Activated CD8-positive, alpha-beta T cell treated with anti-CD3 and anti-CD28 coated beads for 36 hours (primary cell): ENCODE results near the gene SF3B5. TPM values are rescaled to one million over a fixed set of nuclear protein-coding genes. Genes with fewer than 3 reads are reported as not detected.

Source experiments
- ATAC-seq: fragments of 200-7000 bp; cut with Tn5 transposase; one replicate; pipeline ENCODE4 v1.10.0; 2021; ENCODE audit warnings: mild to moderate bottlenecking, moderate library complexity
- CTCF ChIA-PET: fragments of 350-600 bp; sonication (Branson Sonifier 250); formaldehyde crosslinking; loops from one replicate; lab custom pipeline; 2021; ENCODE audit warnings: antibody characterized with exemption; lab: Charles Lee
- POLR2A ChIA-PET: fragments of 350-600 bp; sonication (Branson Sonifier 250); formaldehyde crosslinking; loops from one replicate; lab custom pipeline; 2021; ENCODE audit warnings: antibody characterized with exemption; lab: Charles Lee
- DNase-seq: peaks from one replicate; pipeline ENCODE4 v3.0.0-alpha.2; 2020
- H3K27ac Mint-ChIP-seq: one replicate; pipeline ENCODE4 v1.8.0; 2021; ENCODE audit warnings: mild to moderate bottlenecking, mixed read lengths
- H3K27me3 Mint-ChIP-seq: one replicate; pipeline ENCODE4 v1.8.0; 2021; ENCODE audit warnings: mixed read lengths
- H3K36me3 Mint-ChIP-seq: one replicate; pipeline ENCODE4 v1.8.0; 2021; ENCODE audit warnings: low read depth, mixed read lengths
- H3K4me1 Mint-ChIP-seq: one replicate; pipeline ENCODE4 v1.8.0; 2021; ENCODE audit warnings: low read depth, mixed read lengths
- H3K4me3 Mint-ChIP-seq: one replicate; pipeline ENCODE4 v1.8.0; 2021; ENCODE audit warnings: mild to moderate bottlenecking, moderate library complexity, mixed read lengths
- H3K9me3 Mint-ChIP-seq: one replicate; pipeline ENCODE4 v1.8.0; 2021; ENCODE audit warnings: mixed read lengths
- intact Hi-C: fragments of 100-400 bp; cut with micrococcal nuclease; formaldehyde crosslinking; loops from one replicate; pipeline ENCODE4 v1.10.0; 2022
- total RNA-seq, 2 experiments: library from RNA; stranded (reverse); gene quantifications; one replicate each; pipeline ENCODE4 v1.2.3, GENCODE V29; 2021
- TF ChIP-seq, protein P1 (sequence below): fragments of 200-600 bp; IDR thresholded peaks from one replicate; pipeline ENCODE4 v1.8.0; 2022; ENCODE audit warnings: antibody characterized with exemption, mild to moderate bottlenecking

The SF3B5 gene
- 100 to 1,000 TPM; 207 to 210 TPM for total RNA-seq

DNA sequence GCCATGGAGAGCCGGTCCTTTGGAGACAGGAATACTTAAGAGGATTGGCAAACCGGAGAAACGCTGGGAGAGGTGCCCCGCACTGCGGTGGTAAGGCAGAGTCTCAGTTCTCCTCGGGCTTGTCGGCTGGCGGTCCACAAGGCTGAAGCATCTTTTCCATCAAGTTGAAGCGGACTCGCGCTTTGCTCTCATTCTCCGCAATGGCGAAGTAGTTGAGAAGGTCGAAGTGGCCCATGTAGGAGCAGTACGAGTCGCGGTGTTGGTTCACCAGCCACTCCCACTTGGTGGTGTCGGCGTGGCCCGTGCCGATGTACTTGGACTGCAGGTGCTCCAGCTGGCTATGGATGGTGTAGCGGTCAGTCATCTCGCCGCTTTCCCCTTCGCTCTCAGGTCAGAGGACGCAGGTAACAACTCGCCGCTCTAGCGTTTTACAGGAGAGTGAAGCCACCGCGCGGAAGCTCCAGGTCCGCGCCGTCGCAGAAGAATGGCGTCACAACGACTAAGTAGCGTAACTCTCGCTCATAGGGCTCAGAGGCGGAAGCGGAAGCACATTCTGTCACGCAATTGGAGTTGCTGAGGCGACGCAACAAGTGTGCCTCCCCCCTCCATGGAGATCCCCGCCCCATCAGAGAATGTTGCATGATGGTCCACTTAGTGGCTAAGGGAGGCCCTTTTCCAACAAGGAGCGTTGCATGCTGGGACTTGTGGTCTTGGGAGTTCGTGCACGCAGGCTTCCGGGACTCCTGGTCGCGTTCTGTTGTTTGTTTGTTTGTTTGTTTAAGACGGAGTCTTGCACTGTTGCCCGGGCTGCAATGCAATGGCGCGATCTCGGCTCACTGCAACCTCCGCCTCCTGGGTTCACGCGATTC, at the start of gene SF3B5:
SF3B5 (minus strand) TSS at position 440 of the 869 bp plus-strand sequence; CDS start at position 364, 76 bp downstream.
- ChIA-PET POLR2A (interaction anchor here (0.9 to 3.2 kb wide), 11 partner anchors 17 to 151 kb away, joined by 3 to 19 read pairs (median 4); no protein-coding TSS in a partner anchor), CTCF (interaction anchor here (1.0 to 2.7 kb wide), 5 partner anchors 10 to 446 kb away, joined by 3 to 19 read pairs (median 5); no protein-coding TSS in a partner anchor)
- Mint-ChIP-seq H3K27me3 (no peaks in the 10 kb centered on the region), H3K27ac (peak within 1 kb of the TSS; percentile 98), H3K36me3 (peaks cover 13% of the 10 kb centered on the region), H3K9me3 (no peaks in the 10 kb centered on the region), H3K4me3 (peak within 1 kb of the TSS; percentile 95), H3K4me1 (peaks cover 21% of the 10 kb centered on the region)
- ATAC-seq: peak; percentile 98
- DNase-seq: peak; percentile 99
- intact Hi-C loops: loop anchor here (2.0 kb wide), 1 partner anchor 31 kb away; no protein-coding TSS in a partner anchor
- TF ChIP-seq, protein P1, sequence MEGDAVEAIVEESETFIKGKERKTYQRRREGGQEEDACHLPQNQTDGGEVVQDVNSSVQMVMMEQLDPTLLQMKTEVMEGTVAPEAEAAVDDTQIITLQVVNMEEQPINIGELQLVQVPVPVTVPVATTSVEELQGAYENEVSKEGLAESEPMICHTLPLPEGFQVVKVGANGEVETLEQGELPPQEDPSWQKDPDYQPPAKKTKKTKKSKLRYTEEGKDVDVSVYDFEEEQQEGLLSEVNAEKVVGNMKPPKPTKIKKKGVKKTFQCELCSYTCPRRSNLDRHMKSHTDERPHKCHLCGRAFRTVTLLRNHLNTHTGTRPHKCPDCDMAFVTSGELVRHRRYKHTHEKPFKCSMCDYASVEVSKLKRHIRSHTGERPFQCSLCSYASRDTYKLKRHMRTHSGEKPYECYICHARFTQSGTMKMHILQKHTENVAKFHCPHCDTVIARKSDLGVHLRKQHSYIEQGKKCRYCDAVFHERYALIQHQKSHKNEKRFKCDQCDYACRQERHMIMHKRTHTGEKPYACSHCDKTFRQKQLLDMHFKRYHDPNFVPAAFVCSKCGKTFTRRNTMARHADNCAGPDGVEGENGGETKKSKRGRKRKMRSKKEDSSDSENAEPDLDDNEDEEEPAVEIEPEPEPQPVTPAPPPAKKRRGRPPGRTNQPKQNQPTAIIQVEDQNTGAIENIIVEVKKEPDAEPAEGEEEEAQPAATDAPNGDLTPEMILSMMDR: no peak

DNA sequence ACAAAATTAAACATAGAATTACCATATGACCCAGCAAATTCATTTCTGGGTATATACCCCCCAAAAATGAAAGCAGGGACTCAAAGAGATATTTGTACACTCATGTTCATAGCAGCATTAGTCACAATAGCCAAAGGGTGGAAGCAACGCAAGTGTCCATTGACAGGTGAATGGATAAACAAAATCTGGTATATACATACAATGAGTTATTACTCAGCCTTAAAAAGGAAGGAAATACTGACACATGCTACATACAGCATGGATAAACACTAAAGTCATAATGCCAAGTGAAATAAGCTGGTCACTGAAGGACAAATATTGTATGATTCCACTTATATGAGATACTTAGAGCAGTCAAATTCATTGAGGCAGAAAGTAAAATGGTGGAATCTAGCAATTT, 49.6 kb upstream of the SF3B5 start:
- Mint-ChIP-seq H3K27me3 (no peaks in the 10 kb centered on the region), H3K4me1 (peaks cover 8% of the 10 kb centered on the region), H3K36me3 (no peaks in the 10 kb centered on the region), H3K4me3 (no peak overlapping the region), H3K9me3 (peaks cover 1% of the 10 kb centered on the region), H3K27ac (no peak overlapping the region)
- ChIA-PET CTCF (no interaction called here), POLR2A (no interaction called here)
- no peak for DNase-seq
- ATAC-seq: peak; percentile 18
- TF ChIP-seq, protein P1: no peak
- intact Hi-C loops: no loop called here

DNA sequence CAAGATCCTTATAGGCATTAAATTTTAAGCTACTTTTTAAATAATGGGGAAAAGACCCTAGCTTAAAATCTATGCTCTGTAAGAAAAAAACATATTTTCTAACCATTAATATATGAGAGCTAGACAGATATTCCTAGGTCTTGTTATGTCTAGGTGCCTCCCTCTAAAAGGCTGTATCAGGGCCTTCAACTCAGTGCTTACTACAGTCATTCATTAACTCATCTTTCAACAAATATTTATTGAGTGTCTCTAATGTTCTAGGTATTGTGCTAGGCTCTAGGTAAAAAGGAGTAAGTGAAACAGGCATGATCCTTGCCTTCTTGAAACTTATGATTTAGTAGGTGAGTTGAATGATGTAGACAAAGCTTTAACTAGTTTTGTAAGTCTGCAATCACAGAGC, 48.5 kb upstream of the SF3B5 start:
- CTCF ChIA-PET: interaction anchor here (0.6 to 1.2 kb wide), 2 partner anchors 28 to 76 kb away, joined by 3 read pairs; no protein-coding TSS in a partner anchor
- ATAC-seq (no peak), DNase-seq (no peak)
- H3K27ac Mint-ChIP-seq: no peak overlapping the region
- H3K4me1 Mint-ChIP-seq: peaks cover 4% of the 10 kb centered on the region
- H3K27me3 Mint-ChIP-seq: no peaks in the 10 kb centered on the region
- H3K4me3 Mint-ChIP-seq: no peak overlapping the region
- TF ChIP-seq, protein P1: no peak
- intact Hi-C loops: no loop called here
- peaks cover 1% of the 10 kb centered on the region for H3K9me3 Mint-ChIP-seq
- no peaks in the 10 kb centered on the region for H3K36me3 Mint-ChIP-seq
- POLR2A ChIA-PET: no interaction called here

DNA sequence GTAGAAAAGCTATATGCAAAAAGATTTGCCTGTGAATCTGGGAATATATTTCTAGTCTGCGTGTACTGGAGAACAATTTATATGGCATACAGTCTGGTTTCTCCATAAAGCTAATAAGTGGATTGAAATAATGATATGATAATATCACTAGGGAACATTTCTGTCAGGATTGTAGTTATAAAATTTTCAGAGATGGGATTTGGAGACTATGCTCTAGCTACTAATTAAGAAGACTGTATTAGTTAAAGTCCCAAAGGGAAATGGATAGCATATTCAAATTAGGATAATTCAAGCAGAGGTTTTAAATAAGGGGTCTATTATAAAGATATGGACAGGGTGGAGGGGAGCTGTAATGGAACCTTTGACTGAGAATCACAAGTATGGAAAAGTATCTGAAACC, 47.7 kb upstream of the SF3B5 start:
- intact Hi-C loops: no loop called here
- CTCF ChIA-PET: interaction anchor here (0.8 to 1.2 kb wide), 3 partner anchors 19 to 74 kb away, joined by 3 to 4 read pairs (median 3); no protein-coding TSS in a partner anchor
- Mint-ChIP-seq H3K27me3 (no peaks in the 10 kb centered on the region), H3K27ac (no peak overlapping the region), H3K36me3 (no peaks in the 10 kb centered on the region), H3K9me3 (peaks cover 1% of the 10 kb centered on the region), H3K4me3 (no peak overlapping the region), H3K4me1 (peaks cover 4% of the 10 kb centered on the region)
- TF ChIP-seq, protein P1: no peak
- ATAC-seq (no peak), DNase-seq (no peak)
- POLR2A ChIA-PET: interaction anchor here (1.1 to 1.6 kb wide), 3 partner anchors 8 to 35 kb away, joined by 3 read pairs; no protein-coding TSS in a partner anchor
